Measurements from ENCODE around the gene TCHHL1. TPM values are rescaled to one million over a fixed set of nuclear protein-coding genes. Genes with fewer than 3 reads are reported as not detected.
A peak's percentile ranks its signal among the peaks of the same experiment; 100 is the strongest.

The TCHHL1 gene
- total RNA-seq, 1 experiment from 2014 or later = not detected

- peaks cover 2% of the 10 kb centered on the region for H3K9me3 Mint-ChIP-seq (ENCODE audit: low read depth, unreplicated experiment)
- BruUV-seq (replicated peaks) = no TSS peak
- peak; percentile 85 for DNase-seq
- peaks cover 71% of the 10 kb centered on the region for H3K36me3 Mint-ChIP-seq (ENCODE audit: insufficient read depth, unreplicated experiment)
- peaks cover 22% of the 10 kb centered on the region for H3K4me1 Mint-ChIP-seq (ENCODE audit: low read depth, unreplicated experiment)
- peak overlapping the region; percentile 90 for H3K27ac Mint-ChIP-seq (ENCODE audit: unreplicated experiment)
- H3K4me3 Mint-ChIP-seq (ENCODE audit: low read depth, unreplicated experiment) = peak overlapping the region; percentile 75
- intact Hi-C loops (cut with micrococcal nuclease; ENCODE audit: unreplicated experiment) = loop anchor here (2.0 kb wide), 2 partner anchors 14 to 36 kb away; no protein-coding TSS in a partner anchor
- CTCF ChIA-PET = interaction anchor here (0.6 to 4.8 kb wide), 18 partner anchors 10 to 1831 kb away, joined by 3 to 59 read pairs (median 6); partner anchors contain the start of gene THEM4
- no peaks in the 10 kb centered on the region for H3K27me3 Mint-ChIP-seq (ENCODE audit: unreplicated experiment)
- peak; percentile 95 for TF ChIP-seq CTCF (IDR thresholded peaks at IDR 0.05; ENCODE audit: unreplicated experiment)
Observed at GRCh38 chr1:152034654-152035538, 54.0 kb downstream of the TCHHL1 start.

GRCh38 chr1:152034324-152034653 lies 54.6 kb downstream of the TCHHL1 start:
- no TSS peak for BruUV-seq (replicated peaks)

More at GRCh38 chr1:152034324-152034653, 54.6 kb downstream of the TCHHL1 start:
- Mint-ChIP-seq H3K27me3 (ENCODE audit: unreplicated experiment) (no peaks in the 10 kb centered on the region), H3K36me3 (ENCODE audit: insufficient read depth, unreplicated experiment) (peaks cover 76% of the 10 kb centered on the region), H3K9me3 (ENCODE audit: low read depth, unreplicated experiment) (peaks cover 2% of the 10 kb centered on the region), H3K27ac (ENCODE audit: unreplicated experiment) (peak overlapping the region; percentile 90), H3K4me1 (ENCODE audit: low read depth, unreplicated experiment) (peaks cover 28% of the 10 kb centered on the region), H3K4me3 (ENCODE audit: low read depth, unreplicated experiment) (peak overlapping the region; percentile 75)
- CTCF ChIA-PET = interaction anchor here (0.8 to 4.8 kb wide), 16 partner anchors 10 to 136 kb away, joined by 3 to 59 read pairs (median 6); partner anchors contain the start of gene THEM4
- intact Hi-C loops (cut with micrococcal nuclease; ENCODE audit: unreplicated experiment) = loop anchor here (2.0 kb wide), 2 partner anchors 15 to 35 kb away; no protein-coding TSS in a partner anchor
- no peak for DNase-seq
- no peak for TF ChIP-seq CTCF (IDR thresholded peaks at IDR 0.05; ENCODE audit: unreplicated experiment)

Other genes with a start within 250 kb of the TCHHL1 start
- gene C2CD4D, start 249.2 kb downstream of the TCHHL1 start, total RNA-seq (2022) = 1.7 and 2.5 TPM in 2 replicates
- not detected in 2 replicates for gene THEM5, start 235.4 kb downstream of the TCHHL1 start, total RNA-seq (2022)
- gene THEM4, start 179.6 kb downstream of the TCHHL1 start, total RNA-seq (2022) = 17.2 and 18.6 TPM in 2 replicates
- gene S100A10, start 95.2 kb downstream of the TCHHL1 start, total RNA-seq (2022) = 882 and 921 TPM in 2 replicates
- gene S100A11, start 52.1 kb downstream of the TCHHL1 start, total RNA-seq (2022) = 1,217 and 1,326 TPM in 2 replicates
- 0.07 TPM in 1 of 2 replicates, not detected in the other for gene TCHH, start 26.4 kb upstream of the TCHHL1 start, total RNA-seq (2022)
- not detected in 2 replicates for gene RPTN, start 70.2 kb upstream of the TCHHL1 start, total RNA-seq (2022)
- gene HRNR, start 135.1 kb upstream of the TCHHL1 start, total RNA-seq (2022) = not detected in 2 replicates
- gene FLG, start 236.2 kb upstream of the TCHHL1 start, total RNA-seq (2022) = not detected in 2 replicates